Smooth muscle cell (in vitro differentiated cells): ENCODE data around the gene PXMP2. TPM values are rescaled to one million over a fixed set of nuclear protein-coding genes. Genes with fewer than 3 reads are reported as not detected.

Experiments
- DNase-seq: peaks from one replicate; lab custom pipeline; 2025; ENCODE audit not compliant: unreplicated experiment; lab: John Stamatoyannopoulos, UW
- H2AFZ ChIP-seq: fragments of 200-600 bp; sonication (generic); 2 replicates; pipeline ENCODE4 v1.6.0; 2016; ENCODE audit warnings: antibody characterized with exemption, low read depth, mild to moderate bottlenecking
- H3F3A ChIP-seq: fragments of 200-600 bp; sonication (generic); 2 replicates; pipeline ENCODE4 v1.6.0; 2017; ENCODE audit warnings: antibody characterized with exemption, low read depth
- H3K27ac ChIP-seq: fragments of 200-600 bp; sonication (generic); 2 replicates; pipeline ENCODE4 v1.5.1; 2016; ENCODE audit warnings: low read depth, mild to moderate bottlenecking
- H3K27me3 ChIP-seq: fragments of 200-600 bp; sonication (generic); 2 replicates; pipeline ENCODE4 v1.6.1; 2016; ENCODE audit warnings: low read depth, mild to moderate bottlenecking
- H3K36me3 ChIP-seq: fragments of 200-600 bp; sonication (generic); 2 replicates; pipeline ENCODE4 v1.5.1; 2016; ENCODE audit warnings: low read depth
- H3K4me1 ChIP-seq: fragments of 200-600 bp; sonication (generic); 2 replicates; pipeline ENCODE4 v1.5.1; 2016; ENCODE audit warnings: low read depth
- H3K4me2 ChIP-seq: fragments of 200-600 bp; sonication (generic); 2 replicates; pipeline ENCODE4 v1.6.0; 2016; ENCODE audit warnings: mild to moderate bottlenecking
- H3K4me3 ChIP-seq: fragments of 200-600 bp; sonication (generic); 2 replicates; pipeline ENCODE4 v1.5.1; 2016; ENCODE audit warnings: mild to moderate bottlenecking
- H3K79me2 ChIP-seq: fragments of 200-600 bp; sonication (generic); 2 replicates; pipeline ENCODE4 v1.6.0; 2016; ENCODE audit warnings: low read depth, mild to moderate bottlenecking
- H3K9ac ChIP-seq: fragments of 200-600 bp; sonication (generic); 2 replicates; pipeline ENCODE4 v1.6.0; 2016; ENCODE audit warnings: low read depth
- H3K9me3 ChIP-seq: fragments of 200-600 bp; sonication (generic); replicated peaks from 2 replicates; pipeline ENCODE4 v1.5.1; 2016; ENCODE audit warnings: low read depth
- H4K20me1 ChIP-seq: fragments of 200-600 bp; sonication (generic); 2 replicates; pipeline ENCODE4 v1.6.0; 2016; ENCODE audit warnings: low read depth
- CTCF ChIP-seq: fragments of 200-600 bp; sonication (generic); IDR thresholded peaks from 2 replicates; pipeline ENCODE4 v1.5.1; 2017; ENCODE audit warnings: borderline replicate concordance, mild to moderate bottlenecking, antibody characterized with exemption; ENCODE audit not compliant: insufficient read depth, poor library complexity, severe bottlenecking
- WGBS: methylation state at CpG from one replicate; pipeline ENCODE4 v1.1.7; 2016; ENCODE audit warnings: low lambda C conversion rate; 5-methylcytosine and 5-hydroxymethylcytosine counted together
- polyA plus RNA-seq: library from polyadenylated mRNA; unstranded; fragments of >200 nt; fragmentation: Nextera tagmentation; extraction: Ambion mirVana; gene quantifications from 2 replicates; pipeline ENCODE4 v1.2.1, GENCODE V29; 2016
- total RNA-seq: library from RNA; depleted of rRNA; stranded (reverse); fragments of >200 nt; gene quantifications from 2 replicates; pipeline ENCODE4 v1.2.3, GENCODE V29; 2014

The PXMP2 gene
- total and polyA plus RNA-seq, 2 experiments from 2014 or later = 14.7 to 25.0 TPM

DNA sequence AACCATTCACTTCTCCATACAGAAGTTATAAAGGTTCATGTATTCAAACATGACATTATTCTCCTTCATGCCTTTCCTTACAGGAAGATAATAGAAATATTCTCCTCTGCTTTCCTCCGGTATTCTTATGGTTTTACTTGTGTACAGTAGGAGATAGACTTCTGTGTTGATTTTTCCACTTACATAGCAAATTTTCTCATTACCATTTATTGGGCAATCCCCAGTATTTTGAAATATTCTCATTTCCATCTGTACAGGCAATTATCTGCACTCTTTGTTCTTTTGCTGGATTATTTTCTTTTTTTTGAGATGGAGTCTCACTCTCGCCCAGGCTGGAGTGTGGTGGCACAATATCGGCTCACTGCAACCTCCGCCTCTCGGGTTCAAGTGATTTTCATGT is 11.0 kb downstream of the PXMP2 start:
- H3K9ac ChIP-seq = no peak overlapping the region
- H3K4me1 ChIP-seq = no peaks in the 10 kb centered on the region
- H3K79me2 ChIP-seq = no peaks in the 10 kb centered on the region
- no peaks in the 10 kb centered on the region for H3F3A ChIP-seq
- no peaks in the 10 kb centered on the region for H4K20me1 ChIP-seq
- no peak overlapping the region for H3K27ac ChIP-seq
- H3K4me2 ChIP-seq = no peak overlapping the region
- TF ChIP-seq CTCF = no peak
- H3K9me3 ChIP-seq = no peaks in the 10 kb centered on the region
- 88% methylated on average over 5 of the region's 5 CpGs for WGBS
- H3K27me3 ChIP-seq = no peaks in the 10 kb centered on the region
- H2AFZ ChIP-seq = no peak overlapping the region
- DNase-seq = no peak
- no peak overlapping the region for H3K4me3 ChIP-seq
- no peaks in the 10 kb centered on the region for H3K36me3 ChIP-seq

- no peaks in the 10 kb centered on the region for H3K27me3 ChIP-seq
- no peaks in the 10 kb centered on the region for H3K9me3 ChIP-seq
- H4K20me1 ChIP-seq = no peaks in the 10 kb centered on the region
- H3K27ac ChIP-seq = no peak overlapping the region
- TF ChIP-seq CTCF = no peak
- no peaks in the 10 kb centered on the region for H3K79me2 ChIP-seq
- H3K4me3 ChIP-seq = no peak overlapping the region
- no peak for DNase-seq
- H3K9ac ChIP-seq = no peak overlapping the region
- H3F3A ChIP-seq = no peaks in the 10 kb centered on the region
- no peak overlapping the region for H2AFZ ChIP-seq
- no peaks in the 10 kb centered on the region for H3K36me3 ChIP-seq
- 81% methylated on average over 10 of the region's 10 CpGs for WGBS
- no peaks in the 10 kb centered on the region for H3K4me1 ChIP-seq
- no peak overlapping the region for H3K4me2 ChIP-seq
Observed at GRCh38 chr12:132700212-132700822, 12.9 kb downstream of the PXMP2 start.

DNA sequence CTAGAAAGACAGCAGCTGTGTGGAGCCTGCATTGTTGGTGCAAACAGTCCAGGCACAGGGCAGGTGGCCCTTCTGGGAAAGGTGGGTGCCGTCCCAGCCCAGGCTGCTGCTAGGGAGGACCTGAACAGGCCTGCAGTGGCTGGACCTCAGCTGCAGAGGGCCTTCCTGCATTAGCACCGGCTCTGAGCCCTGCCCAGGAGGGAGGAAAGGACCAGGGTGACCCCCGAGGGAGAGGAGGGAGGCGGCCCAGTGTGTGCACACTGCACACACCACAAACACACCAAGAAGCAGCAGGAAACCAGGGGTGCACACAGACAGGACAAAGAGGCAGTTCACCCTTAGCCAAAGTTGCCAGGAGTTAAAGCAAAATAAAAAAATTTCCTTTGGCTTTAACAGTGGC is 15.3 kb downstream of the PXMP2 start:
- H3K4me3 ChIP-seq = no peak overlapping the region
- no peak overlapping the region for H3K9ac ChIP-seq
- no peak for TF ChIP-seq CTCF
- H3K36me3 ChIP-seq = no peaks in the 10 kb centered on the region
- no peak overlapping the region for H3K4me2 ChIP-seq
- H3K9me3 ChIP-seq = no peaks in the 10 kb centered on the region
- H3K27ac ChIP-seq = no peak overlapping the region
- no peak overlapping the region for H2AFZ ChIP-seq
- H3K79me2 ChIP-seq = no peaks in the 10 kb centered on the region
- no peaks in the 10 kb centered on the region for H4K20me1 ChIP-seq
- H3F3A ChIP-seq = no peaks in the 10 kb centered on the region
- DNase-seq = no peak
- 92% methylated on average over 3 of the region's 4 CpGs for WGBS
- H3K27me3 ChIP-seq = no peaks in the 10 kb centered on the region
- H3K4me1 ChIP-seq = no peaks in the 10 kb centered on the region

DNA sequence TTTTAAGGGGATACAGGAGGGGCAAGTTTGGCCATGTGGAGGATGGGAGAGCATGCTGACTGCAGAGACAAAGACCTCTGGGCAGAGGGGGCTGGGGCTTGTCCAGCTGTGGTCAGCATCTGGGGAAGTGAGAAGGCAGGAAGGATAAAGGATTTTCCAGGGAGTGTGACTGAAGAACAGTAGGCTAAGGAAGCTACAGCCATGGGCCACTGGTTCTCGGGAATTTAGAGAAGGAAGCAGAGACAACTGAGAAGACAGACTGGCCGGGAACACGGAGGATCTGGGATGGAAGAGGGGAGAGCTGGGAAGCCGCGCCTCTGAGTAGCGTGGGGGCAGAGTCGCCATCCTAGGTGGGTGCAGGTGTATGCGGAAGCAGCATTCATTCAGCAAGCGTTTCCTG is 16.3 kb downstream of the PXMP2 start:
- 95% methylated on average over 9 of the region's 9 CpGs for WGBS
- H3K4me1 ChIP-seq = no peaks in the 10 kb centered on the region
- no peaks in the 10 kb centered on the region for H4K20me1 ChIP-seq
- no peak overlapping the region for H3K4me3 ChIP-seq
- TF ChIP-seq CTCF = no peak
- H3K27ac ChIP-seq = no peak overlapping the region
- H3K9me3 ChIP-seq = no peaks in the 10 kb centered on the region
- no peak overlapping the region for H2AFZ ChIP-seq
- DNase-seq = no peak
- H3K36me3 ChIP-seq = no peaks in the 10 kb centered on the region
- H3K79me2 ChIP-seq = no peaks in the 10 kb centered on the region
- no peak overlapping the region for H3K4me2 ChIP-seq
- H3K9ac ChIP-seq = no peak overlapping the region
- no peaks in the 10 kb centered on the region for H3F3A ChIP-seq
- no peaks in the 10 kb centered on the region for H3K27me3 ChIP-seq
